GM21576 (cell line): ENCODE results near the gene PPA1.
"Not testable (repeated sequence)": the region's sequence is repeated elsewhere in the genome, so short reads cannot be mapped to it uniquely, and the experiment has no call there.

Experiments
- ATAC-seq: cut with Tn5 transposase; IDR thresholded peaks from one replicate; pipeline ENCODE4 v1.9.1; 2021; ENCODE audit warnings: mild to moderate bottlenecking, moderate library complexity; ENCODE audit not compliant: unreplicated experiment

The PPA1 gene

DNA sequence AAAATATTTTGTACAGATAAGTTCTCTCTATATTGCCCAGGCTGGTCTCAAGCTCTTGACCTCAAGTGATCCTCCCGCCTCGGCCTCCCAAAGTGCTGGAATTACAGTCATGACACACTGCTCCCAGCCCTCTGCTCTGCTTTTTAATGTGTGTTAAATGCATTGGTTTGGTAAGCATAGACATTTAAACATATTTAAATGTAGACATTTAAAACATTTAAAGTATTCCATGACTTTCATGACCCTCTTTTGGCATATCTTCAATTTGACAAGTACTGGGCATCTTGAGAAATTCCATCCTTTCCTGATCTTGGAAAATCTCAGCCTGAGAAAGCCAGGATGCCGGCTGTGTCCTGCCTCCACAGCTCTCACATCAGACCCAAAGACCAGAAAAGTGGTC, 57.7 kb downstream of the PPA1 start:
- ATAC-seq = no peak

DNA sequence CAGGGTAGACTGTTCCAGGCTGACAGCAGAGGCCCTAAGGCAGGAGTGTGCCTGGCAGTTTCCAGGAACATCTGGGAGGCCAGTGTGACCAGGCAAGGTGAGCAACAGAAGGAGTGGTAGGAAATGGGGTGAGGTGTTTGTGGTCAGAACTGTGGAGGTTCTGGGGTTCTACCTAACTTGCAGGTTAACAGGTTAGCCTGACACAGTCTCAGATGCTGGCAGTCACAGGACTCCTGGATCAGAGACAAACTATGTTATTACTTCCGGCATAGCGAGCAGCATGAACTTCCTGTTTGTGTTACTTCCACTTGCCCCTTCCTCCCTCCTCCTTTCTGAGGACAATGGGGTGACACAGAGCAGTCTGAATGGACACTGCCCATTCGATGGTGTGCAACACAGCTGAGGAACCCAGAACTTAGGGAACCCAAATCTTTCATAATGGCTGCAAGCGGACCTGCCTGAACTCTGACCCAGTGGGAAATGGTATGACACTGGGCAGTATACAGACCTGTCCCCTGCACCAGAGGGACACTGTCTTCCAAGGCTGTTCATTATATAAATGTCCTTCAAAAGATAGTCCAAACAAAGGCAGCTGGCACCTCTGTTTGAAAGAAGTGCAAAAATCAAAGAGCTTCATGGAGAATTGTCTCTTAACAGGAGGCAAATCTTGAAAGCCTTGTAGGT, 59.0 kb downstream of the PPA1 start:
- no peak for ATAC-seq

DNA sequence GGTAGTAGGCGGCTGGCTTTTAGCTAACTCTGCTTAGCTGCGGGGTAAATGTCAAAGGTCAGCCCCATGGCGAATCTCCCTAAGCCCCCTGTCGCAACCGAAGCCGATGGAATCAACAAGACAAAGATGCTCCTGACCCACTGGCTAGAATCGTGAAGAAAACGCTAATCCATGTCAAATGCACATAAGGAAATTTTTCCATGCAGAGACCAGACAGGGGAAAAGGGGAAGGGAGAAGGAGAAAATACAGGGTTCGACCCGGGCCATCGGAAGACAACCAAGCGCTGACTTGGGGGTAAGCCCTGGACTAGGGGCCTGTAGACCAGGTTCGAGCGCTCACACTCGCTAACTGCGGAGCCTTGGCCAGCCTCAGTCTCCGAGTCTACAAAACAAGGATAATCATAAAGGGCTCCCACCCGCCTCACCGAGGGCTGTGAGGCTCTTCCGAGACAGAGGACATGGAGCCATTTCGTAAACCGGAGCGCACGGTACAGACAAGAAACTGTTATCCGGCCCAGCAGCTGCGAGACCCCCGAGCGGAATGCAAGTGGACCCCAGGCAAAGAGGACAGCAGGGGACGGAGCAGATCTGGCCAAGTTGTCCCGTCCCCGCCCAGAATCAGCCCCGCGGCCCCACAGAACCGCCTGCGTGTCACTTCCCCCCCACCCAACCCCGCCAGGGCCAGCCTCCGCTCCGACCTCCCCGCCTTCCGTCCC, 63.4 kb downstream of the PPA1 start:
- ATAC-seq = peak; percentile 11

DNA sequence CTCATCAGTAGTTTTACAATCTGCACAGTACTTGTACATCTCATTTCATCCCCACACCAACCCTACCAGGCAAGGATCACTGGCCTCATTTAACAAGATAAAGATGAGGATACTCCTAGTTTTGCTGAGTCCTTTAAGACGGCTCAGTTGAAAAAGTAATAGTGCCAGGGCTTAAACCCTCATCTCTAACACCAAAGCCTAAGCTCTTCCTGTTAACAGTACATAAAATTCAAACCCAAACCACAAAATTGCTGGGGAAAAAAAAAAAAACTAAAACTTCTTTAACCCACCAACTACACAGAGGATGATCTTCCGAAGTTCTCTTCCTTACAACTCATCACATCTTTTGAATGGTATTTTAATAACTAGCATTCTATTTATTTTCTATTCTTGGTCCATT, 64.2 kb downstream of the PPA1 start:
- ATAC-seq = no peak

DNA sequence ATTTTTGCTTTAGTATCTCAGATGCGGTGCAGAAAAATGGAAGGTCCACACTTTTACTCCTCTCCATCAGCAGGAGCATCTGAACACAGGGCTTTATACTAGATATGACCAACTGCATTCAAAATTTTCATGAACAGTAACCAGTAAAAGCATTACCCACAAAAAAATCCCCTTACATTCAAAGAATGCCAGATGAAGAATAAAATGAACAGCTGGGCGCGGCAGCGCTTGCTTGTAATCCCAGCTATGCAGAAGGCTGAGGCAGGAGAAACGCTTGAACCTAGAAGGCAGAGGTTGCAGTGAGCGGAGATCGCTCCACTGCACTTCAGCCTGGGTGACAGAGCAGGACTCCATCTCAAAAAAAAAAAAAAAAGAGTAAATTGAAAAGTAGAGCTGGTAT, 66.0 kb downstream of the PPA1 start:
- no peak for ATAC-seq

DNA sequence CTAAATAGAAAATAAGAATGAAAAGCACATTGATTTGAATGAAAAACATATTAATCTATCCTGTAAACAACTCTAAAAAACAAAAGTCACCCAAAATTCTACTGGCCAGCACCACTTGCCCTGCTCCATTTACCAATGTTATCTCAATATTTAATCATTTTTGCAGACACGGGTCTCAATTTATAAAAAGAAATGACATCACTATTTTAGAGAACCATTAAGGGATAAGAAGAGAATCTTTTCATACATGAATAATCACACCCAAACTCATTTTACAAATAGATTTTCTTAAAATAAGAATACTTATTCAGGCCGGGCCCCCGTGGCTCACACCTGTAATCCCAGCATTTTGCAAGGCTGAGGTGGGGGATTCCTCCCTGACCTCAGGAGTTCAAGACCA, 66.8 kb downstream of the PPA1 start:
- ATAC-seq = no peak

DNA sequence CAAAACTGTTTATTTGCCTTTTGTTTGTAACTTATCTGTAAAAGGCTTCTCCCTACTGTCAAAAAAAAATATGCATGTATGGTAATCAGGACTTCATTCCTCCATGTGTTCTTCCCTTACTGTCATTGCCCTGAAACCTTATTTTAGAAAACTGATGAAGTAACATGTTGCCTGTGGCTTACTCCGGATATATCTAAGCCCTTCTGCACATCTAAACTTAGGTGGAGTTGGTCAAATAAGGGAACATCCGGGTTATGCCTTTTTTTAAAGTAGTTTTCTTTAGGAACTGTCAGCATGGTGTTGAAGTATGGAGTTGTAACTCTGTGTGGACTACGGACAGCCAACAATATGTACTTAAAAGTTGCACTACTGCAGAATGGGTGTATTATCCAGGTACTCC, 69.1 kb downstream of the PPA1 start:
- ATAC-seq = no peak

DNA sequence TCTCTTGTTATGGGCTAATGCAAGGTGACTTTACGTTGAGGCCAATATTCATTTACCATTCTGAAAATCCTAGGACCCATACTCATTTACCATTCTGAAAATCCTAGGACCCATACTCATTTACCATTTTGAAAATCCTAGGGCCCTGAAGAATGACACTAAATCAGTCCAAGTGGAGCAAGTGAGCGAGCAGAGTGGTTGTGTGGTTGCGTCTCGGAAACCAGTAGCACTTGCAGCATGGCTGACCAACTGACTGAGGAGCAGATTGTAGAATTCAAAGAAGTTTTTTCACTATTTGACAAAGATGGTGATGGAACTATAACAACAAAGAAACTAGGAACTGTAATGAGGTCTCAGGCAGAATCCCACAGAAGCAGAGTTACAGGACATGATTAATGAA, 69.8 kb downstream of the PPA1 start:
- no peak for ATAC-seq

DNA sequence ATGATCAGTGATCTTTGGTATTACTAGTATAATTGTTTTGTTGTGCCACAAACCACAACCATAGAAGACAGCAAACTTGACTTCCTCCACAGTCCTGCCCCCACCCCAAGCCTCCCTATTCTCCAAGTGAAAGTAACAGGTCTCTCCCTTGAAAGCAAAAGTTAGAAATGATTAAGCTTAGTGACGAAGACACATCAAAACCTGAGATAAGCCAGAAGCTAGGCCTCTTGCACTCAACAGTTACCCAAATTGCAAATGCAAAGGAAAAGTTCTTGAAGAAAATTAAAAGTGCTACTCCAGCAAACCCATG, 70.4 kb downstream of the PPA1 start:
- peak; percentile 87 for ATAC-seq

DNA sequence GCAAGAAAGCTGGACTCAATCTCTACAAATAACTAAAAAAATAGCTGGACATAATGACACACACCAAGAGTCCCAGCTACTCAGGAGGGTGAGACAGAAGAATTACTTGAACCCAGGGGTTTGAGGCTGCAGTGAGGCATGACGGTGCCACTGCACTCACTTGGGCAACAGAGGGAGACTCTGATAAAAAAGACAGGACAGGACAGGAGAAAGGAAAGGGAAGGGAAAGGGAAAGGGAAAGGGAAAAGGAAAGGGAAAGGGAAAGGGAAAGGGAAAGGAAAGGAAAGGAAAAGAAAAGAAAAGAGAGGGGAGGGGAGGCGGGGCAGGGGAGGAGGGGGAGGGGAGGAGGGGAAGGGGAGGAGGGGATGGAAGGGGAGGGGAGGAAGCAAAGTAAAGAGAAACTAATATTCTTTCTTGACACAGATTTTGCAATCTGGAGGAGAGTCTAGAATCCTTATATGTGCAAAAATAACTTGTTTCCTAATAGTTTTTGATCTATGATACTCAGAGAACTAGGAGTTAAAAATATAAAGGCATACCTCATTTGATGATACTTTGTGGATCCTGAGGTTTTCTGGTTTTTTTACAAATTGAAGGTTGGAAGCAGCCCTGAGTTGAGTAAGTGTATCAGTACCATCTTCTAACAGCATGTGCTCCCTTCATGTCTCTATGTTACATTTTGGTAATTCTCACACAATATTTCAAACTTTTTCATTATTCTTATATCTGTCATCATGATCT, 70.9 kb downstream of the PPA1 start:
- no peak for ATAC-seq

DNA sequence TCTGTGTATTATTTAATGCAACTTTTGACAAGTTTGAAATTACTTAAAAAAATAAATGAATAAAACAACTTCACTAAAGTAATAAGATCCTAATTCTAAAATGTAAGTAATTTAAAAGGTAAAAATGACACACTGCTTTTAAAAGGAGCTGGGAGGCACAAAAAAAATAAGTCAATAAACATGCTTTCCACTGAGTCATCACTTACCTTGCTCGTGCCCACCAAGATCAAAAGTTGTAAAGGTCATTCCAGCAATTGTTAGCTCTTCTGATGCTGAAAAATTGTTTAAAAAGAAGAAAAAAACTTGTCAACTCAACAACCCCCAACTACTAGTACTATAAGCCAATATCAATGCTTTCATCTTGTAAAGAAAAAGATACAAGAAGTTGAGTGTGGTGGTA, 72.4 kb downstream of the PPA1 start:
- ATAC-seq = no peak

DNA sequence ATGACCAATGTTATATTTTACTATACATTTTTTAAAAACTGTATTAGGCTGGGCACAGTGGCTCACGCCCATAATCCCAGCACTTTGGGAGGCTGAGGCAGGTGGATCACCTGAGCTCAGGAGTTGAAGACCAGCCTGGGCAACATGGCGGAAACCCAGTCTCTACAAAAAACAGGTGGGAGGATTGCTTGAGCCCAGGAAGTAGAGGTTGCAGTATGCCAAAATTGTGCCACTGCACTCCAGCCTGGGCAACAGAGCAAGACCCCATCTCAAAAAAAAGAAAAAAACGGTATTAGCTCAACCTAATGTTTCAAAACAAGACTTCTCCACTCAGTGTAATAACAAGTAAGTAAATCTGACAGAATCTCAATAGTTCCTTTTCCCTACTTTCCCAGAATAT, 73.9 kb downstream of the PPA1 start:
- ATAC-seq = not testable (repeated sequence)

DNA sequence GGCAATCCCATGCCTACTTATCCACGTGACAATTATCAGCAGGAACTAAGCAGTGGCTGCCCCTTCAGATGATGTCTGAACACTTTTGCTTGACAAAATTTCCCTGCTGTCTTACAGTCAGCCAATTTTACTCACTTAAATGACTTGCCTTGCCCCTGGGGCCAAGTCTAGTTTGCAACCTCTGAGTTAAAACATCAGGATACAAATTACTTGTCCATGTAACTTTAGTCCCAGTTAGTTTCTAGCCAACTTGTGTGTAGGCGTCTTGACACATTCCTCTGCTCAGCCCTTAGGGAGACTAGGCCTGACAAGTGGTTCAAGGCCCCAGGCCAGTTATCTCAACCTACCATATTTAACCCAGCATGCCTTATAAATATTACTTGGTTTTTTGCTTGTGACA, 75.1 kb downstream of the PPA1 start:
- ATAC-seq = no peak

DNA sequence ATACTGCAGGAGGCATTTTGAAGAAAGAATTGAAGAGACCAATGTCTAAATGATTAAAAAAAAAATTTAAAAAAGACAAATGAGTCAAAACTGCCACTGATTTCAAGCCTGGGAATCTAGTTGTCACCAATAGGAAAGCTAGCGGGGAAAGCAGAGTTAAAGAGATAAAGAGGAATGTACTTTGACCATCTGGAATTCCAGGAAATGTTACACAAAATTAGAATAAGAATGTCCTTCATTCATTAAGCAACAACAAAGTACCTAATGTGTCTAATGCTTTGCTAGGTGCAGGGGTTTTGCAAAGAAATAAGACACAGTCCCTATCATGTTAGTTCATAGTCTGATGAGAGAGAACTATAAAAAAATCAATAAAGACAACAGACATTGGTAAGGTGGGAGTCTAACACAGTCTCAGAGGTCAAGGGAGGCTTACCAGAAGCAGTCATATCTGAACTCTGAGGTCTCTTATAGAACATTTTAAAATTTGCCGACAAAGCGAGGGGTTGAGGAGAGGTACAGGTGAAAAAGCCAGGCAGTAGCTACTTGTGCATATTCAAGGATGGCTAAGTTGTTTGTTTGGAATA, 77.9 kb downstream of the PPA1 start:
- no peak for ATAC-seq
